Stimulated activated CD8-positive, alpha-beta memory T cell treated with anti-CD3 and anti-CD28 coated beads, Interleukin-15, amount 100 ng/mL, for 4 hours (primary cell): ENCODE measurements around the gene ASPHD2.
"Not testable (repeated sequence)": the region's sequence is repeated elsewhere in the genome, so short reads cannot be mapped to it uniquely, and the experiment has no call there.

Experiments used
- DNase-seq, 2 donors: peaks; one replicate each; pipeline ENCODE4 v3.0.0-alpha.2; 2020; ENCODE audit warnings: low read depth in 2 of 2

Gene ASPHD2

GRCh38 chr22:26416256-26416655 is 12.8 kb upstream of the ASPHD2 start:
- no peak for DNase-seq

GRCh38 chr22:26416670-26417276 is 12.3 kb upstream of the ASPHD2 start:
- DNase-seq = no peak

GRCh38 chr22:26417406-26417805 is 11.7 kb upstream of the ASPHD2 start:
- DNase-seq = no peak

- DNase-seq = no peak
These were observed 10.4 kb upstream of the ASPHD2 start for GRCh38 chr22:26418620-26419019.

- no peak for DNase-seq
These were observed 2.1 kb upstream of the ASPHD2 start for GRCh38 chr22:26426924-26427323.

- no peak for DNase-seq
These were observed 612 bp downstream of the ASPHD2 start for GRCh38 chr22:26429458-26430286.

GRCh38 chr22:26430600-26430999 is 1.5 kb downstream of the ASPHD2 start:
- no peak for DNase-seq

- DNase-seq = no peak
These were observed 2.4 kb downstream of the ASPHD2 start for GRCh38 chr22:26431261-26431995.

GRCh38 chr22:26432619-26433311 is 3.7 kb downstream of the ASPHD2 start:
- DNase-seq = no peak

- DNase-seq = no peak
These were observed 4.7 kb downstream of the ASPHD2 start for GRCh38 chr22:26433805-26434204.

GRCh38 chr22:26435327-26436093 is 6.5 kb downstream of the ASPHD2 start:
- no peak for DNase-seq

- no peak for DNase-seq
These were observed 7.9 kb downstream of the ASPHD2 start for GRCh38 chr22:26436903-26437515.

GRCh38 chr22:26437694-26438392 is 8.8 kb downstream of the ASPHD2 start:
- DNase-seq = no peak

GRCh38 chr22:26438776-26439175 is 9.7 kb downstream of the ASPHD2 start:
- DNase-seq = not testable (repeated sequence)

- no peak for DNase-seq
These were observed 10.5 kb downstream of the ASPHD2 start for GRCh38 chr22:26439559-26439958.

GRCh38 chr22:26442086-26442756 is 13.2 kb downstream of the ASPHD2 start:
- DNase-seq = no peak

- no peak for DNase-seq
These were observed 15.0 kb downstream of the ASPHD2 start for GRCh38 chr22:26443901-26444690.

- DNase-seq = no peak
These were observed 15.7 kb downstream of the ASPHD2 start for GRCh38 chr22:26444777-26445176.
